Thymus (tissue), 11 donors: Measurements from ENCODE around the gene BTBD19. TPM values are rescaled to one million over a fixed set of nuclear protein-coding genes. Genes with fewer than 3 reads are reported as not detected.

Experiments used
- DNase-seq, 9 donors: peaks; one replicate each; pipeline ENCODE4 v3.0.0-alpha.2; 2013; ENCODE audit warnings: low spot score in 9 of 9, low read depth in 6 of 9, missing footprints in 1 of 9
- H3K27ac ChIP-seq, 2 donors: one replicate each; pipeline ENCODE4 v1.5.1; 2013; ENCODE audit warnings: control low read depth in 1 of 2, low read depth in 1 of 2, low read length in 1 of 2, mild to moderate bottlenecking in 1 of 2, moderate library complexity in 1 of 2
- H3K27me3 ChIP-seq, 2 donors: one replicate each; pipeline ENCODE4 v1.5.1; 2013; ENCODE audit warnings: low read length in 1 of 2; ENCODE audit not compliant: control insufficient read depth in 2 of 2, insufficient read depth in 1 of 2
- H3K36me3 ChIP-seq, 2 donors: one replicate each; pipeline ENCODE4 v1.5.1; 2013; ENCODE audit warnings: low read length in 1 of 2, mild to moderate bottlenecking in 1 of 2, moderate library complexity in 1 of 2; ENCODE audit not compliant: control insufficient read depth in 2 of 2, insufficient read depth in 2 of 2
- H3K4me1 ChIP-seq, 2 donors: one replicate each; pipeline ENCODE4 v1.5.1; 2013; ENCODE audit warnings: low read length in 2 of 2; ENCODE audit not compliant: control insufficient read depth in 2 of 2, insufficient read depth in 2 of 2
- H3K4me3 ChIP-seq, 2 donors: one replicate each; pipeline ENCODE4 v1.5.1; 2013; ENCODE audit warnings: low read length in 2 of 2, control low read depth in 1 of 2, mild to moderate bottlenecking in 1 of 2
- H3K9me3 ChIP-seq, 2 donors: one replicate each; pipeline ENCODE4 v1.5.1; 2013; ENCODE audit warnings: low read length in 1 of 2, mild to moderate bottlenecking in 1 of 2; ENCODE audit not compliant: control insufficient read depth in 2 of 2, insufficient read depth in 1 of 2
- WGBS: extraction: QIAGEN DNeasy Blood & Tissue Kit; methylation state at CpG from one replicate; pipeline ENCODE4 v1.1.7; 2013; 5-methylcytosine and 5-hydroxymethylcytosine counted together
- polyA plus RNA-seq: library from polyadenylated mRNA; stranded (reverse); fragments of 200-250 nt; gene quantifications from one replicate; pipeline ENCODE4 v1.2.3, GENCODE V29; 2013
- total RNA-seq: library from RNA; stranded (reverse); fragments of 120-200 nt; gene quantifications from one replicate; pipeline ENCODE4 v1.2.4, GENCODE V29; 2013
- donor health status: healthy.

The BTBD19 gene
- total and polyA plus RNA-seq, 2 donors, result 0.42 to 3.8 TPM

GRCh38 chr1:44842862-44843655 lies 34.7 kb downstream of the BTBD19 start, which contains the start of gene PTCH2:
PTCH2 (minus strand) TSS chr1:44843253; CDS start chr1:44842932, 321 bp downstream.
- DNase-seq, result peak in 7 of 9 donors; percentile 29 to 74 (median 47)
- WGBS, result 3% methylated on average over 72 of the region's 72 CpGs
- Histone ChIP-seq H3K4me3 (peak within 1 kb of the TSS; percentile 41 to 43), H3K27ac (no peak within 1 kb of the TSS), H3K9me3 (peaks cover 0 to 6% of the 10 kb centered on the region in 2 donors), H3K27me3 (peaks cover 0 to 25% of the 10 kb centered on the region in 2 donors), H3K4me1 (peaks cover 3 to 8% of the 10 kb centered on the region in 2 donors), H3K36me3 (no peaks in the 10 kb centered on the region)

GRCh38 chr1:44846985-44847384 lies 38.7 kb downstream of the BTBD19 start:
- Histone ChIP-seq H3K27ac (no peak overlapping the region), H3K4me3 (no peak overlapping the region), H3K9me3 (peaks cover 0 to 6% of the 10 kb centered on the region in 2 donors), H3K27me3 (peaks cover 0 to 19% of the 10 kb centered on the region in 2 donors), H3K36me3 (peaks cover 0 to 4% of the 10 kb centered on the region in 2 donors), H3K4me1 (peaks cover 12 to 25% of the 10 kb centered on the region in 2 donors)
- WGBS, result 94% methylated on average over 1 of the region's 1 CpG
- no peak for DNase-seq

- H3K27me3 ChIP-seq, result peaks cover 0 to 11% of the 10 kb centered on the region in 2 donors
- H3K36me3 ChIP-seq, result peaks cover 0 to 4% of the 10 kb centered on the region in 2 donors
- 97% methylated on average over 1 of the region's 1 CpG for WGBS
- DNase-seq, result no peak
- H3K4me1 ChIP-seq, result peaks cover 12 to 21% of the 10 kb centered on the region in 2 donors
- H3K4me3 ChIP-seq, result no peak overlapping the region
- H3K27ac ChIP-seq, result no peak overlapping the region
- peaks cover 0 to 2% of the 10 kb centered on the region in 2 donors for H3K9me3 ChIP-seq
Measured at GRCh38 chr1:44847845-44848244, 39.5 kb downstream of the BTBD19 start.

GRCh38 chr1:44848456-44849181 lies 40.3 kb downstream of the BTBD19 start:
- no peaks in the 10 kb centered on the region for H3K9me3 ChIP-seq
- DNase-seq, result no peak
- peaks cover 9 to 18% of the 10 kb centered on the region in 2 donors for H3K4me1 ChIP-seq
- peaks cover 0 to 4% of the 10 kb centered on the region in 2 donors for H3K36me3 ChIP-seq
- H3K4me3 ChIP-seq, result no peak overlapping the region
- no peak overlapping the region for H3K27ac ChIP-seq
- 99% methylated on average over 7 of the region's 7 CpGs for WGBS
- H3K27me3 ChIP-seq, result peaks cover 0 to 3% of the 10 kb centered on the region in 2 donors

GRCh38 chr1:44849575-44850132 lies 41.3 kb downstream of the BTBD19 start:
- H3K27ac ChIP-seq, result no peak overlapping the region
- H3K4me3 ChIP-seq, result no peak overlapping the region
- H3K36me3 ChIP-seq, result peaks cover 0 to 4% of the 10 kb centered on the region in 2 donors
- H3K27me3 ChIP-seq, result no peaks in the 10 kb centered on the region
- H3K4me1 ChIP-seq, result peaks cover 9 to 18% of the 10 kb centered on the region in 2 donors
- DNase-seq, result peak in 3 of 9 donors; percentile 16 to 66 (median 32)
- WGBS, result 55% methylated on average over 2 of the region's 2 CpGs
- no peaks in the 10 kb centered on the region for H3K9me3 ChIP-seq

GRCh38 chr1:44851308-44851707 lies 43.0 kb downstream of the BTBD19 start:
- peaks cover 0 to 4% of the 10 kb centered on the region in 2 donors for H3K36me3 ChIP-seq
- no peak for DNase-seq
- no peak overlapping the region for H3K27ac ChIP-seq
- 97% methylated on average over 1 of the region's 1 CpG for WGBS
- H3K4me1 ChIP-seq, result peaks cover 9 to 18% of the 10 kb centered on the region in 2 donors
- no peak overlapping the region for H3K4me3 ChIP-seq
- no peaks in the 10 kb centered on the region for H3K9me3 ChIP-seq
- H3K27me3 ChIP-seq, result no peaks in the 10 kb centered on the region

GRCh38 chr1:44853201-44853600 lies 44.9 kb downstream of the BTBD19 start:
- DNase-seq, result no peak
- WGBS, result 98% methylated on average over 6 of the region's 6 CpGs
- H3K36me3 ChIP-seq, result peaks cover 0 to 4% of the 10 kb centered on the region in 2 donors

GRCh38 chr1:44854970-44855369 lies 46.6 kb downstream of the BTBD19 start:
- no peaks in the 10 kb centered on the region for H3K9me3 ChIP-seq
- WGBS, result 95% methylated on average over 1 of the region's 1 CpG
- no peaks in the 10 kb centered on the region for H3K27me3 ChIP-seq
- peaks cover under 1 to 4% of the 10 kb centered on the region in 2 donors for H3K4me1 ChIP-seq
- H3K36me3 ChIP-seq, result peaks cover 0 to 4% of the 10 kb centered on the region in 2 donors
- no peak overlapping the region for H3K4me3 ChIP-seq
- H3K27ac ChIP-seq, result no peak overlapping the region
- no peak for DNase-seq

More at GRCh38 chr1:44853201-44853600, 44.9 kb downstream of the BTBD19 start:
- no peaks in the 10 kb centered on the region for H3K27me3 ChIP-seq
- H3K4me3 ChIP-seq, result no peak overlapping the region
- peaks cover 9 to 18% of the 10 kb centered on the region in 2 donors for H3K4me1 ChIP-seq
- no peaks in the 10 kb centered on the region for H3K9me3 ChIP-seq
- no peak overlapping the region for H3K27ac ChIP-seq
